Colonic mucosa (tissue), 4 donors: ENCODE data around the gene MYO7A. TPM values are rescaled to one million over a fixed set of nuclear protein-coding genes. Genes with fewer than 3 reads are reported as not detected.

Experiments
- DNase-seq: peaks from one replicate; pipeline ENCODE4 v3.0.0-alpha.2; 2020
- H3K27ac ChIP-seq: fragments of 200-600 bp; one replicate; pipeline ENCODE4 v1.8.0; 2021
- H3K27me3 ChIP-seq: fragments of 200-600 bp; one replicate; pipeline ENCODE4 v1.8.0; 2021
- H3K36me3 ChIP-seq: fragments of 200-600 bp; one replicate; pipeline ENCODE4 v1.8.0; 2021
- H3K4me1 ChIP-seq: fragments of 200-600 bp; one replicate; pipeline ENCODE4 v1.8.0; 2021; ENCODE audit warnings: mild to moderate bottlenecking
- H3K4me3 ChIP-seq: fragments of 200-600 bp; one replicate; pipeline ENCODE4 v1.8.0; 2021
- H3K9ac ChIP-seq, 2 donors: one replicate each; pipeline ENCODE4 v1.7.0; 2013; ENCODE audit warnings: control low read depth in 2 of 2, low read depth in 2 of 2, low read length in 2 of 2
- H3K9me3 ChIP-seq: fragments of 200-600 bp; one replicate; pipeline ENCODE4 v1.8.0; 2021
- intact Hi-C: fragments of 100-400 bp; cut with DNase I; formaldehyde crosslinking; loops from one replicate; pipeline ENCODE4 v1.14.1; 2022
- total RNA-seq, 2 donors: library from RNA; stranded (reverse); fragmentation: NEBNext Ultra II Directional in 1 of 2; extraction: Animal tissue kit (Norgen Biotek cat#: 25700) in 1 of 2; gene quantifications; one replicate each; pipeline ENCODE4 v1.2.1, GENCODE V29; 2021
- TF ChIP-seq, protein P1 (sequence below): fragments of 200-600 bp; IDR thresholded peaks from one replicate; pipeline ENCODE4 v1.8.0; 2022; ENCODE audit warnings: antibody characterized with exemption, mild to moderate bottlenecking
- donor health status: healthy.
- donor health status: DM: no; HTN: no; CAD: no.
- donor health status: DM: no; HTN: no; CAD: no.

MYO7A gene
- total RNA-seq, 2 donors from 2014 or later: 3.8 to 4.1 TPM

DNA sequence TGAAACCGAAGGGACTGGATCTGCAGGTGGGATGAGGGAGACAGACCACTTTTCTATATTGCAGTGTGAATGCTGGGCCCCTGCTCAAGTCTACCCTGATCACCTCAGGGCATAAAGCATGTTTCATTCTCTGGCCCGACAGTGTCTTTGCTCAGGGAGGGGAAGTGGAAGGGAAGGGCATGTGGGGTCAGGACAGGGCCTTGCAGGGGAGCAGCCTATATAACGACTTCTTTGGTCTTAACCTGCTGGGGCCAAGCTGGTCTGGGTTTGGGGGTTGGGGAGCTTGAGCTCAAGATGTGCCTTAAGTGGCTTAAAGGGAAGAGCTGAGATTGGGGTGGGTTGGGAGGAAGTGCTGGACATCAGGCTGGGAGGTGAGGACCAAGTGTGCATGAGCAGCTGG, 87.1 kb downstream of the MYO7A start:
- no peak overlapping the region for H3K27ac ChIP-seq
- TF ChIP-seq, protein P1, sequence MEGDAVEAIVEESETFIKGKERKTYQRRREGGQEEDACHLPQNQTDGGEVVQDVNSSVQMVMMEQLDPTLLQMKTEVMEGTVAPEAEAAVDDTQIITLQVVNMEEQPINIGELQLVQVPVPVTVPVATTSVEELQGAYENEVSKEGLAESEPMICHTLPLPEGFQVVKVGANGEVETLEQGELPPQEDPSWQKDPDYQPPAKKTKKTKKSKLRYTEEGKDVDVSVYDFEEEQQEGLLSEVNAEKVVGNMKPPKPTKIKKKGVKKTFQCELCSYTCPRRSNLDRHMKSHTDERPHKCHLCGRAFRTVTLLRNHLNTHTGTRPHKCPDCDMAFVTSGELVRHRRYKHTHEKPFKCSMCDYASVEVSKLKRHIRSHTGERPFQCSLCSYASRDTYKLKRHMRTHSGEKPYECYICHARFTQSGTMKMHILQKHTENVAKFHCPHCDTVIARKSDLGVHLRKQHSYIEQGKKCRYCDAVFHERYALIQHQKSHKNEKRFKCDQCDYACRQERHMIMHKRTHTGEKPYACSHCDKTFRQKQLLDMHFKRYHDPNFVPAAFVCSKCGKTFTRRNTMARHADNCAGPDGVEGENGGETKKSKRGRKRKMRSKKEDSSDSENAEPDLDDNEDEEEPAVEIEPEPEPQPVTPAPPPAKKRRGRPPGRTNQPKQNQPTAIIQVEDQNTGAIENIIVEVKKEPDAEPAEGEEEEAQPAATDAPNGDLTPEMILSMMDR: no peak
- H3K27me3 ChIP-seq: no peaks in the 10 kb centered on the region
- no peaks in the 10 kb centered on the region for H3K9me3 ChIP-seq
- intact Hi-C loops: no loop called here
- no peaks in the 10 kb centered on the region for H3K4me1 ChIP-seq
- H3K4me3 ChIP-seq: no peak overlapping the region
- no peaks in the 10 kb centered on the region for H3K36me3 ChIP-seq
- no peak overlapping the region for H3K9ac ChIP-seq
- no peak for DNase-seq

DNA sequence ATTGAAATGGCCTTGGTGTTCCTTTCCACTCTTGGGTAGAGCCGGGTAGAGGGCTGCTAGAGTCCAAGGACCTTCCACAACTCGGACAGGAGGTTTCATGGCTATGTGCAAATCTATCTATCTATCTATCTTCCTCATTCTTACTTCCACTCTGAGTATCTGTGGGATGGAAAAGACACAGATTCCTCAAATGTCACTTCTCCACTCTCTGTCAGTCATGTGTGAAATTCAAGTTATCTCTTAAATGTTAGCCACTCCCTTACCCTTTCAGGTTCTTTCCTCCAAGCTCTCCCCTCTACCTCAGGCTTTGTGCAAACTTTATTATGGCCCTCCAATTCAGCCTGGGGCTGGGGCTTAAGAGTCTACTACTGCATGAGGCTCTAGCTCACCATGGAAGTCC, 89.1 kb downstream of the MYO7A start:
- H3K9me3 ChIP-seq: no peaks in the 10 kb centered on the region

DNA sequence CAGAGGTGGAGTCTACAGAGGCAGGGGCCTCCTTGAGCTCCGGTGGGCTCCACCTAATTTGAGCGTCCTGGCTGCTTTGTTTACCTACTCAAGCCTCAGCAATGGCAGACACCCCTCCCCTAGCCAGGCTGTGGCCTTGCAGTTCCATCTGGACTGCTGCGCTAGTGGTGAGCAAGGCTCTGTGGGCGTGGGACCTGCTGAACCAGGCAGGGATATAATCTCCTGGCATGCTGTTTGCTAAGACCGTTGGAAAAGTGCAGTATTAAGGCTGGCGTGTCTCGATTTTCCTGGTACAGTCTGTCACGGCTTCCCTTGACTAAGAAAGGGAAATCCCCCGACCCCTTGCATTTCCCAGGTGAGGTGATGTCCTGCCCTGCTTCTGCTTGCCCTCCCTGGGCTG, 95.8 kb downstream of the MYO7A start:
- Histone ChIP-seq H3K27ac (no peak overlapping the region), H3K9ac (no peak overlapping the region), H3K4me1 (no peaks in the 10 kb centered on the region), H3K27me3 (no peaks in the 10 kb centered on the region), H3K4me3 (no peak overlapping the region), H3K36me3 (no peaks in the 10 kb centered on the region), H3K9me3 (no peaks in the 10 kb centered on the region)
- intact Hi-C loops: no loop called here
- TF ChIP-seq, protein P1: no peak
- DNase-seq: peak; percentile 51

More for the DNA sequence above, 89.1 kb downstream of the MYO7A start:
- intact Hi-C loops: no loop called here
- no peaks in the 10 kb centered on the region for H3K4me1 ChIP-seq
- H3K27ac ChIP-seq: no peak overlapping the region
- H3K27me3 ChIP-seq: no peaks in the 10 kb centered on the region
- H3K4me3 ChIP-seq: no peak overlapping the region
- no peak for DNase-seq
- H3K9ac ChIP-seq: no peak overlapping the region
- H3K36me3 ChIP-seq: no peaks in the 10 kb centered on the region
- TF ChIP-seq, protein P1: no peak

DNA sequence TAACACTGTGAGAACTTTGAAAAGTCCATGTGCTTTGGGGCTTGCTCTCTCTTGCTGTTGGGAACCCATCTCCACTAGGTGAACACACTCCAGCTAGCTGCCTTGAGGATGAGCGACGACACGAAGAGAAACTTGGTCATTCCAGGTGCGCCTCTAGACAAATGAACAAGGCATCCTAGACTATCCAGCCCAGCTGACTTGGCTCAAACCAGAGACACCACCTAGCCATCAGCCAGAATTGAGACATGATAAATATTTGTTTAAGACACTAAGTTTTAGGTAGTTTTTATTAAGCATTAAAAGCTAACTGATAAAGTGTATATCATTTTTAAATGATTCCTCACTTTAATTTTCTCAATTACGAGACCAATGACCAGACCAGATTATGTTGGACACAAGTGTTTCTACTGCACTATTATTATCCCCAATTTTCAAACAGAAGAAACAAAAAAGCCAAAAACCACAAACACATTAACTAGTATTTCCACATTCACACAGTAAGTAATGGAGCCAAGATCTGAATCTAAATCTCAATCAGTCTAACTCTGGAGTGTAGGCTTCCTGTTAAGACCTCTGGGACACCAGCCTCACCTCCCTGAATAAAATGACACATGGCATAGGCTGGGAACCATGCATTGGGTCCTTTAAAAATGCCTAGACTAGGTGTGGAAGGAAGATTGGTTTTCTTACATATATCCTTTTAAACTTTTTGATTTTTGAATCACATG, 103.0 kb downstream of the MYO7A start:
- H3K9me3 ChIP-seq: no peaks in the 10 kb centered on the region
- no peaks in the 10 kb centered on the region for H3K4me1 ChIP-seq
- H3K36me3 ChIP-seq: no peaks in the 10 kb centered on the region
- intact Hi-C loops: no loop called here
- TF ChIP-seq, protein P1: no peak
- H3K4me3 ChIP-seq: no peak overlapping the region
- DNase-seq: no peak
- no peak overlapping the region for H3K9ac ChIP-seq
- no peaks in the 10 kb centered on the region for H3K27me3 ChIP-seq
- no peak overlapping the region for H3K27ac ChIP-seq

- H3K36me3 ChIP-seq: no peaks in the 10 kb centered on the region
These were observed 103.8 kb downstream of the MYO7A start for GRCh38 chr11:77231800-77232199.

More at GRCh38 chr11:77231800-77232199, 103.8 kb downstream of the MYO7A start:
- no peak overlapping the region for H3K9ac ChIP-seq
- no peaks in the 10 kb centered on the region for H3K27me3 ChIP-seq
- no peak overlapping the region for H3K27ac ChIP-seq
- TF ChIP-seq, protein P1: no peak
- no peak overlapping the region for H3K4me3 ChIP-seq
- no peaks in the 10 kb centered on the region for H3K9me3 ChIP-seq
- no peak for DNase-seq
- no peaks in the 10 kb centered on the region for H3K4me1 ChIP-seq
- intact Hi-C loops: no loop called here
